ENCODE results near the gene WIPF3. TPM values are rescaled to one million over a fixed set of nuclear protein-coding genes. Genes with fewer than 3 reads are reported as not detected.

WIPF3 gene
- total RNA-seq, 1 donor from 2014 or later: not detected

DNA sequence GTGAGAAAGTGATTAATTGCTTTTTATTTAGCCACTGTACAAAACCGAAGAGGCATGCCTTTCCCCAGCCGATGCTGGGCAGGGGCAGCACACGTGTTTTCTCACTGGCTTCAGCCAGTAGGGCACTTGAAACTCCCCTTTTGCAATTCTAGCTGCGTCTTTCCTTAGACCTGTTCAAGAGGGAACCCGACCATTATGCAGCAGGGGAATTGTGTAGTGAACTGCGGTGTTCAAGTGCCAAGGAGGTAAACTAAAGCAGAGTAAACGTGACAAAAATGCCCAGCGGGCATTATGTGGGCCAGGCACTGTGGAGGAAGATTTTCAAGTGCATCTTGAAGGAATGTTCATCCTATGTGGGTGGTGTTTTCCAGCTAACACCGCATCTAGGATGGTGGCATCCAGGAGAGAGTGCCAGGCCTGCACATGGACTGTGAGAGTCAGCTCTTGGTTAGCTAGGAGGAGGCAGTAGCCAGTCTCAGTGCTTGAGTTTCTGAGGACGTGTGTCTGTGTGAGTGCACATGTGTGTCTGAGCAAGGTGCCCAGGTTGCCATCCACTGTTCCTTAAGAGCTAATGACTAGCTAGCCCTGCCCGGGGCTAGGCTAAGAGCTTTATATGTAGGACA is 3.3 kb downstream of the WIPF3 start:
- no peak overlapping the region for H3K4me3 Mint-ChIP-seq (ENCODE audit: unreplicated experiment)
- DNase-seq (ENCODE audit: extremely low spot score, unreplicated experiment): no peak
- H3K27me3 Mint-ChIP-seq (ENCODE audit: unreplicated experiment): peaks cover 84% of the 10 kb centered on the region
- H3K9me3 Mint-ChIP-seq (ENCODE audit: unreplicated experiment): no peaks in the 10 kb centered on the region
- H3K36me3 Mint-ChIP-seq (ENCODE audit: unreplicated experiment): peaks cover 3% of the 10 kb centered on the region
- TF ChIP-seq CTCF (IDR thresholded peaks at IDR 0.05): no peak
- H3K27ac Mint-ChIP-seq (ENCODE audit: unreplicated experiment): no peak overlapping the region
- peaks cover 8% of the 10 kb centered on the region for H3K4me1 Mint-ChIP-seq (ENCODE audit: unreplicated experiment)

DNA sequence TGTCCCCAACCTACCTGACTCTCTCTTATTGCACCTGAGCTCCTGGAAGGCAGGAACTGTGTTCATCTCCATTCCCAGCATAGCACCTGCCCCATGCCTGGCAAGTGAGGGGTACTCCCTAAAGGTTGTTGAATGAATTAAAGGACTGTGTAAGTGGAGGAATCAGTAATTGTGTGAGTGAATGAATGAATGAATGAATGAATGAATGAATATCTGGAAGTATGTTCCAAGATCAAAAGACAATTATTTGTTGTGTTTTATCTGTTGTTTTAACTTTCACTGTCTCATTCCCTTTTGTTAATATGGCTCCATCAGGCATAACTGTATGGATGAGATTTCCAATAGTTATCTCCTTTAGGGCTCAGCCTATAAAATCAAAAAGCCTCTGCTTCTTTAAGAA is 4.0 kb downstream of the WIPF3 start:
- Mint-ChIP-seq H3K4me3 (ENCODE audit: unreplicated experiment) (no peak overlapping the region), H3K9me3 (ENCODE audit: unreplicated experiment) (no peaks in the 10 kb centered on the region), H3K27ac (ENCODE audit: unreplicated experiment) (no peak overlapping the region), H3K4me1 (ENCODE audit: unreplicated experiment) (peaks cover 8% of the 10 kb centered on the region), H3K36me3 (ENCODE audit: unreplicated experiment) (peaks cover 3% of the 10 kb centered on the region), H3K27me3 (ENCODE audit: unreplicated experiment) (peaks cover 84% of the 10 kb centered on the region)
- TF ChIP-seq CTCF (IDR thresholded peaks at IDR 0.05): no peak
- no peak for DNase-seq (ENCODE audit: extremely low spot score, unreplicated experiment)

- H3K27me3 Mint-ChIP-seq (ENCODE audit: unreplicated experiment): peaks cover 84% of the 10 kb centered on the region
- peaks cover under 1% of the 10 kb centered on the region for H3K36me3 Mint-ChIP-seq (ENCODE audit: unreplicated experiment)
- H3K4me3 Mint-ChIP-seq (ENCODE audit: unreplicated experiment): no peak overlapping the region
- no peaks in the 10 kb centered on the region for H3K9me3 Mint-ChIP-seq (ENCODE audit: unreplicated experiment)
- no peak for TF ChIP-seq CTCF (IDR thresholded peaks at IDR 0.05)
- peaks cover 4% of the 10 kb centered on the region for H3K4me1 Mint-ChIP-seq (ENCODE audit: unreplicated experiment)
- no peak for DNase-seq (ENCODE audit: extremely low spot score, unreplicated experiment)
- no peak overlapping the region for H3K27ac Mint-ChIP-seq (ENCODE audit: unreplicated experiment)
Measured at GRCh38 chr7:29810813-29811482, 4.6 kb downstream of the WIPF3 start.

- Mint-ChIP-seq H3K9me3 (ENCODE audit: unreplicated experiment) (no peaks in the 10 kb centered on the region), H3K36me3 (ENCODE audit: unreplicated experiment) (no peaks in the 10 kb centered on the region)
- TF ChIP-seq CTCF (IDR thresholded peaks at IDR 0.05): no peak
Measured at GRCh38 chr7:29811586-29811985, 5.3 kb downstream of the WIPF3 start.

DNA sequence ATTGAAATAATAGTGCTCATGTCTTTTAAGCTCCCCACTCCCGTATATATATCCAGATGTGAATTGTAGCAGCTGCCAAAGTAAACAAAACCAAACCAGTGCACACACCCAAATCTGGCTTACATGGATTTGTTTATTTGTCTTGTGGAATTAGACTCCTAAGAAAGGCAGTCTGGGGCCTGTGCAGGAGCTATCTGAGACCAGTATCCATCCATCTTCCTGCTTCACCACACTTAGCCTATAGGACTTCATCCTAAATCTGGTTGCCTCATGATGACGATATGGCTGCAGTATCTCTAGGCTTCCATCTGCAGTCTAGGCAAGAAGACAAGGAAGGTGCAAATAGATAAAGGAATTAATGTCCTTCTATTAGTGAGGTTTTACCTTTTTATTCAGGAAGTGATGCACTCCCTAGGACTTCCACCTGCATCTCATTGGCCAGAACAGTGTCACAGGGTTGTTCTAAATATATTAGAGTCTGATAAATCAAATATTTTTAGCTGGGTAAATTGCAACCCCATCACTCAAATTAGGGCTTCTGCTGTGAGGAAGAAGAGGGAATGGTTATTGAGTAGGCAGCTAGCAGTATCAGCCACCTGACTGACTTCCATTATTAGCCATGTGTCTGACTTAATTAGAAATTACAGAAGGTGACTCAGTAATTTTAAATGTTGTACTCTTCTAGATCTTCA is 6.0 kb downstream of the WIPF3 start:
- no peak overlapping the region for H3K27ac Mint-ChIP-seq (ENCODE audit: unreplicated experiment)
- peaks cover 83% of the 10 kb centered on the region for H3K27me3 Mint-ChIP-seq (ENCODE audit: unreplicated experiment)
- no peak for TF ChIP-seq CTCF (IDR thresholded peaks at IDR 0.05)
- no peak for DNase-seq (ENCODE audit: extremely low spot score, unreplicated experiment)
- peaks cover 2% of the 10 kb centered on the region for H3K4me1 Mint-ChIP-seq (ENCODE audit: unreplicated experiment)
- no peak overlapping the region for H3K4me3 Mint-ChIP-seq (ENCODE audit: unreplicated experiment)
- H3K36me3 Mint-ChIP-seq (ENCODE audit: unreplicated experiment): no peaks in the 10 kb centered on the region
- no peaks in the 10 kb centered on the region for H3K9me3 Mint-ChIP-seq (ENCODE audit: unreplicated experiment)

More at GRCh38 chr7:29811586-29811985, 5.3 kb downstream of the WIPF3 start:
- peaks cover 2% of the 10 kb centered on the region for H3K4me1 Mint-ChIP-seq (ENCODE audit: unreplicated experiment)
- no peak overlapping the region for H3K4me3 Mint-ChIP-seq (ENCODE audit: unreplicated experiment)
- no peak for DNase-seq (ENCODE audit: extremely low spot score, unreplicated experiment)
- H3K27ac Mint-ChIP-seq (ENCODE audit: unreplicated experiment): no peak overlapping the region
- H3K27me3 Mint-ChIP-seq (ENCODE audit: unreplicated experiment): peaks cover 83% of the 10 kb centered on the region
